SJCRH30 (cell line): ENCODE results near the gene PSMA8. TPM values are rescaled to one million over a fixed set of nuclear protein-coding genes. Genes with fewer than 3 reads are reported as not detected.
"Not testable (repeated sequence)": the region's sequence is repeated elsewhere in the genome, so short reads cannot be mapped to it uniquely, and the experiment has no call there.

Experiments used
- DNase-seq, 2 experiments: peaks; one replicate each; pipeline ENCODE4 v3.0.0-alpha.2; 2015 to 2020
- H3K27ac ChIP-seq: fragments of 250-450 bp; sonication (Bioruptor Pico); 2 replicates; pipeline ENCODE4 v1.5.1; 2020; ENCODE audit warnings: mild to moderate bottlenecking, moderate library complexity
- H3K27me3 ChIP-seq: fragments of 250-450 bp; sonication (Bioruptor Pico); 2 replicates; pipeline ENCODE4 v1.5.1; 2020; ENCODE audit warnings: mild to moderate bottlenecking, moderate library complexity
- H3K36me3 ChIP-seq: fragments of 250-450 bp; sonication (Bioruptor Pico); 2 replicates; pipeline ENCODE4 v1.5.1; 2020; ENCODE audit warnings: mild to moderate bottlenecking, moderate library complexity
- H3K4me1 ChIP-seq: fragments of 250-450 bp; sonication (Bioruptor Pico); 2 replicates; pipeline ENCODE4 v1.5.1; 2020; ENCODE audit warnings: mild to moderate bottlenecking, moderate library complexity
- H3K4me3 ChIP-seq: fragments of 250-450 bp; sonication (Bioruptor Pico); 2 replicates; pipeline ENCODE4 v1.5.1; 2020; ENCODE audit warnings: mild to moderate bottlenecking, moderate library complexity
- H3K9me3 ChIP-seq: fragments of 250-450 bp; sonication (Bioruptor Pico); replicated peaks from 2 replicates; pipeline ENCODE4 v1.5.1; 2020; ENCODE audit warnings: mild to moderate bottlenecking, moderate library complexity
- total RNA-seq: library from RNA; depleted of rRNA; stranded (reverse); fragments of >200 nt; shearing (Covaris generic); gene quantifications from 2 replicates; pipeline ENCODE4 v1.2.3, GENCODE V29; 2014; rRNA removed

PSMA8 gene
- total RNA-seq, 1 experiment from 2014 or later: not detected

DNA sequence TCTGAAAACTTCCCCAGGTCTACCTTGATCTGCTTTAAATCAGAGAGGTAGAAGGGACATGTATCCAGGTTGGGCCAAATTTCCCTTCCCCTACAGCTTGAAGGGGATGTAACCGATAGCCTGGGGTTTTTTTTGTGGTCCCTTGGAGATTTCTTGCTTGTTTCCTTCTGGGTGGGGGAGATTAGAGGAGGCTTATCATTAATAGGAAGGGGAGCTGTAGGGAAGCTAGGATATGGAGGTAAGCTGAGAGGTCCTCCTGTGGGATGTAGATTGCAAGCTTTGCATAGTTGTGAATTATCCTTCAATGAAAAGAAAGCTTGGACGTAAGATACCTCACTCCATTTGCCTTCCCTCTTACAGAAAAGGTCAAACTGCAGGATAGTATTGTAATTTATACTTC is 103.7 kb downstream of the PSMA8 start:
- H3K36me3 ChIP-seq, H3K27ac ChIP-seq, H3K9me3 ChIP-seq, H3K27me3 ChIP-seq, H3K4me1 ChIP-seq, H3K4me3 ChIP-seq, DNase-seq: not testable (repeated sequence)

DNA sequence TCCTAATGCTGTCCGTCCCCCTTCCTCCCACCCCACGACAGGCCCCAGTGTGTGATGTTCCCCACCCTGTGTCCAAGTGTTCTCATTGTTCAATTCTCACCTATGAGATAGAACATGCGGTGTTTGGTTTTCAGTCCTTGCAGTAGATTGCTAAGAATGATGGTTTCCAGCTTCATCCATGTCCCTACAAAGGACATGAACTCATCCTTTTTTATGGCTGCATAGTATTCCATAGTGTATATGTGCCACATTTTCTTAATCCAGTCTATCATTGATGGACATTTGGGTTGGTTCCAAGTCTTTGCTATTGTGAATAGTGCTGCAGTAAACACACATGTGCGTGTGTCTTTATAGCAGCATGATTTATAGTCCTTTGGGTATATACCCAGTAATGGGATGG is 105.0 kb downstream of the PSMA8 start:
- not testable (repeated sequence) for H3K27ac ChIP-seq, H3K27me3 ChIP-seq, H3K4me3 ChIP-seq, DNase-seq, H3K4me1 ChIP-seq, H3K9me3 ChIP-seq, H3K36me3 ChIP-seq

DNA sequence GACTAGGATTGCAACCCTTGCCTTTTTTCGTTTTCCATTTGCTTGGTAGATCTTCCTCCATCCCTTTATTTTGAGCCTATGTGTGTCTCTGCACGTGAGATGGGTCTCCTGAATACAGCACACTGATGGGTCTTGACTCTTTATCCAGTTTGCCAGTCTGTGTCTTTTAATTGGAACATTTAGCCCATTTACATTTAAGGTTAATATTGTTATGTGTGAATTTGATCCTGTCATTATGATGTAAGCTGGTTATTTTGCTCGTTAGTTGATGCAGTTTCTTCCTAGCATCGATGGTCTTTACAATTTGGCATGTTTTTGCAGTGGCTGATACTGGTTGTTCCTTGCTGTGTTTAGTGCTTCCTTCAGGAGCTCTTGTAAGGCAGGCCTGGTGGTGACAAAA is 108.7 kb downstream of the PSMA8 start:
- not testable (repeated sequence) for H3K4me1 ChIP-seq, H3K9me3 ChIP-seq, H3K27me3 ChIP-seq, DNase-seq, H3K36me3 ChIP-seq, H3K27ac ChIP-seq, H3K4me3 ChIP-seq

Other genes starting within 250 kb of the PSMA8 start
- gene SS18, start 43.3 kb upstream of the PSMA8 start, total RNA-seq: 61.3 and 70.2 TPM in 2 replicates
- 10.1 and 10.3 TPM in 2 replicates for gene TAF4B, start 92.6 kb downstream of the PSMA8 start, total RNA-seq